ENCODE measurements around the gene CDCP2. TPM values are rescaled to one million over a fixed set of nuclear protein-coding genes. Genes with fewer than 3 reads are reported as not detected.

CDCP2 gene
- total RNA-seq, 1 experiment from 2014 or later, result not detected

DNA sequence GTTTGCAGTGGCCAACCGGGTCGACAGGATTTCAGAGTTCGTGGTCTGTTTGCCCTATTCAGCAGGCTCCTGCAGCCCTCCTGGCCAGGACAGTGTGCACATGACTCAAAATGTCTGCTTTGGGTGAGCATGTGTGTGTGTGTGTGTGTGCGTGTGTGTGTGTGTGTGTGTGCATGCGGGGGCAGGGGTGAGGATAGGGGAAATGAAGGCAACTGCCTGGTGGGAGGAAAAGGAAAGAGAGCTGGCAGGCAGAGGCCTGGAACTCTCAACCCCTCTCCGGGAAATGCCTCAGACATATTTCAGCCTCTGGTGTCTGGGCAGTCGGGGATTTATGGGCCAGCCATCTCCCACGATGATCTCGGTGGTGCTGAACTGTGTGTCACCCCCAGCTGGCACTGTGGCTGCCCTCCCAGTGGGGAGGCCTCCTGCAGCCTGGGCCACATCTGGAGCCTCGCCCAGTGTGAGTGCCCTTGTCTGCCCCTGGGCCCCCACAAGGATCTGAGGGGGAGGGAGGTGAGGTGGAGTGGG is 15.2 kb downstream of the CDCP2 start:
- in situ Hi-C loops (cut with HindIII; ENCODE audit: low pct_unique_long_range_greater_than_20kb, low sequenced_read_pairs), result no loop called here
- ChIA-PET CTCF (interaction anchor here (0.6 kb wide), 2 partner anchors 362 to 639 kb away, joined by 4 to 5 read pairs; no protein-coding TSS in a partner anchor), POLR2A (interaction anchor here (0.6 kb wide), 1 partner anchor 618 kb away, joined by 4 read pairs; no protein-coding TSS in a partner anchor)

GRCh38 chr1:54136963-54137533 is 15.8 kb downstream of the CDCP2 start:
- TF ChIP-seq, protein P1, sequence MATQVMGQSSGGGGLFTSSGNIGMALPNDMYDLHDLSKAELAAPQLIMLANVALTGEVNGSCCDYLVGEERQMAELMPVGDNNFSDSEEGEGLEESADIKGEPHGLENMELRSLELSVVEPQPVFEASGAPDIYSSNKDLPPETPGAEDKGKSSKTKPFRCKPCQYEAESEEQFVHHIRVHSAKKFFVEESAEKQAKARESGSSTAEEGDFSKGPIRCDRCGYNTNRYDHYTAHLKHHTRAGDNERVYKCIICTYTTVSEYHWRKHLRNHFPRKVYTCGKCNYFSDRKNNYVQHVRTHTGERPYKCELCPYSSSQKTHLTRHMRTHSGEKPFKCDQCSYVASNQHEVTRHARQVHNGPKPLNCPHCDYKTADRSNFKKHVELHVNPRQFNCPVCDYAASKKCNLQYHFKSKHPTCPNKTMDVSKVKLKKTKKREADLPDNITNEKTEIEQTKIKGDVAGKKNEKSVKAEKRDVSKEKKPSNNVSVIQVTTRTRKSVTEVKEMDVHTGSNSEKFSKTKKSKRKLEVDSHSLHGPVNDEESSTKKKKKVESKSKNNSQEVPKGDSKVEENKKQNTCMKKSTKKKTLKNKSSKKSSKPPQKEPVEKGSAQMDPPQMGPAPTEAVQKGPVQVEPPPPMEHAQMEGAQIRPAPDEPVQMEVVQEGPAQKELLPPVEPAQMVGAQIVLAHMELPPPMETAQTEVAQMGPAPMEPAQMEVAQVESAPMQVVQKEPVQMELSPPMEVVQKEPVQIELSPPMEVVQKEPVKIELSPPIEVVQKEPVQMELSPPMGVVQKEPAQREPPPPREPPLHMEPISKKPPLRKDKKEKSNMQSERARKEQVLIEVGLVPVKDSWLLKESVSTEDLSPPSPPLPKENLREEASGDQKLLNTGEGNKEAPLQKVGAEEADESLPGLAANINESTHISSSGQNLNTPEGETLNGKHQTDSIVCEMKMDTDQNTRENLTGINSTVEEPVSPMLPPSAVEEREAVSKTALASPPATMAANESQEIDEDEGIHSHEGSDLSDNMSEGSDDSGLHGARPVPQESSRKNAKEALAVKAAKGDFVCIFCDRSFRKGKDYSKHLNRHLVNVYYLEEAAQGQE (IDR thresholded peaks at IDR 0.05; ENCODE audit: insufficient read depth in 1 of 2, low read depth in 2 of 2, low read length in 1 of 2), result no peak
- TF ChIP-seq SIN3A (IDR thresholded peaks at IDR 0.05; ENCODE audit: borderline replicate concordance, insufficient read depth, low read depth, low read length), result no peak
- TF ChIP-seq, protein P2, sequence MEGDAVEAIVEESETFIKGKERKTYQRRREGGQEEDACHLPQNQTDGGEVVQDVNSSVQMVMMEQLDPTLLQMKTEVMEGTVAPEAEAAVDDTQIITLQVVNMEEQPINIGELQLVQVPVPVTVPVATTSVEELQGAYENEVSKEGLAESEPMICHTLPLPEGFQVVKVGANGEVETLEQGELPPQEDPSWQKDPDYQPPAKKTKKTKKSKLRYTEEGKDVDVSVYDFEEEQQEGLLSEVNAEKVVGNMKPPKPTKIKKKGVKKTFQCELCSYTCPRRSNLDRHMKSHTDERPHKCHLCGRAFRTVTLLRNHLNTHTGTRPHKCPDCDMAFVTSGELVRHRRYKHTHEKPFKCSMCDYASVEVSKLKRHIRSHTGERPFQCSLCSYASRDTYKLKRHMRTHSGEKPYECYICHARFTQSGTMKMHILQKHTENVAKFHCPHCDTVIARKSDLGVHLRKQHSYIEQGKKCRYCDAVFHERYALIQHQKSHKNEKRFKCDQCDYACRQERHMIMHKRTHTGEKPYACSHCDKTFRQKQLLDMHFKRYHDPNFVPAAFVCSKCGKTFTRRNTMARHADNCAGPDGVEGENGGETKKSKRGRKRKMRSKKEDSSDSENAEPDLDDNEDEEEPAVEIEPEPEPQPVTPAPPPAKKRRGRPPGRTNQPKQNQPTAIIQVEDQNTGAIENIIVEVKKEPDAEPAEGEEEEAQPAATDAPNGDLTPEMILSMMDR (IDR thresholded peaks at IDR 0.05), result no peak
- no peak for TF ChIP-seq POLR2AphosphoS5 (IDR thresholded peaks at IDR 0.05; ENCODE audit: low read depth, low read length)
- TF ChIP-seq TCF7L2 (IDR thresholded peaks at IDR 0.05; ENCODE audit: low read depth, low read length), result no peak
- Histone ChIP-seq H3K27ac (ENCODE audit: low read length) (no peak overlapping the region), H3K27me3 (ENCODE audit: control insufficient read depth, insufficient read depth, low read length) (no peaks in the 10 kb centered on the region), H3K36me3 (ENCODE audit: control insufficient read depth, insufficient read depth, low read length) (no peaks in the 10 kb centered on the region), H3K4me3 (ENCODE audit: low read depth in 2 of 2, low read length in 2 of 2) (no peak overlapping the region), H3K9me3 (ENCODE audit: control insufficient read depth, insufficient read depth, low read depth, low read length) (no peaks in the 10 kb centered on the region), H3K4me1 (ENCODE audit: control insufficient read depth, insufficient read depth, low read length) (no peaks in the 10 kb centered on the region)
- POLR2A ChIA-PET, result no interaction called here
- intact Hi-C loops (cut with micrococcal nuclease; ENCODE audit: unreplicated experiment) (no loop called here), in situ Hi-C loops (cut with HindIII; ENCODE audit: low pct_unique_long_range_greater_than_20kb, low sequenced_read_pairs) (no loop called here)
- CTCF ChIA-PET, result interaction anchor here (0.6 to 0.7 kb wide), 2 partner anchors 16 to 363 kb away, joined by 3 to 4 read pairs; no protein-coding TSS in a partner anchor
- DNase-seq (ENCODE audit: low read depth, low spot score) (no peak), ATAC-seq (no peak)
- no TSS peak for BruUV-seq (replicated peaks)

More for the DNA sequence above, 15.2 kb downstream of the CDCP2 start:
- no peaks in the 10 kb centered on the region for H3K27me3 ChIP-seq (ENCODE audit: control insufficient read depth, insufficient read depth, low read length)
- TF ChIP-seq, protein P1 (IDR thresholded peaks at IDR 0.05; ENCODE audit: insufficient read depth in 1 of 2, low read depth in 2 of 2, low read length in 1 of 2), result no peak
- TF ChIP-seq, protein P2 (IDR thresholded peaks at IDR 0.05), result no peak
- TF ChIP-seq SIN3A (IDR thresholded peaks at IDR 0.05; ENCODE audit: borderline replicate concordance, insufficient read depth, low read depth, low read length) (no peak), POLR2AphosphoS5 (IDR thresholded peaks at IDR 0.05; ENCODE audit: low read depth, low read length) (no peak), TCF7L2 (IDR thresholded peaks at IDR 0.05; ENCODE audit: low read depth, low read length) (no peak)
- no peaks in the 10 kb centered on the region for H3K9me3 ChIP-seq (ENCODE audit: control insufficient read depth, insufficient read depth, low read depth, low read length)
- H3K36me3 ChIP-seq (ENCODE audit: control insufficient read depth, insufficient read depth, low read length), result no peaks in the 10 kb centered on the region
- no peak overlapping the region for H3K4me3 ChIP-seq (ENCODE audit: low read depth in 2 of 2, low read length in 2 of 2)
- H3K4me1 ChIP-seq (ENCODE audit: control insufficient read depth, insufficient read depth, low read length), result no peaks in the 10 kb centered on the region
- no peak for DNase-seq (ENCODE audit: low read depth, low spot score)
- ATAC-seq, result no peak
- no peak overlapping the region for H3K27ac ChIP-seq (ENCODE audit: low read length)
- no TSS peak for BruUV-seq (replicated peaks)
- intact Hi-C loops (cut with micrococcal nuclease; ENCODE audit: unreplicated experiment), result no loop called here
